GM23338 (cell line): Measurements from ENCODE around the gene SRPK2. TPM values are rescaled to one million over a fixed set of nuclear protein-coding genes. Genes with fewer than 3 reads are reported as not detected.

Experiments used
- ATAC-seq: fragments of 200-7000 bp; cut with Tn5 transposase; 3 replicates; pipeline ENCODE4 v1.9.1; 2020
- DNase-seq: peaks from one replicate; pipeline ENCODE4 v3.0.0-alpha.2; 2015; ENCODE audit warnings: low spot score
- H2AFZ ChIP-seq: fragments of 200-600 bp; sonication (generic); 2 replicates; pipeline ENCODE4 v1.8.0; 2016; ENCODE audit warnings: antibody characterized with exemption, mild to moderate bottlenecking, moderate library complexity
- H3F3A ChIP-seq: fragments of 200-600 bp; sonication (generic); replicated peaks from 2 replicates; pipeline ENCODE4 v1.8.0; 2017; ENCODE audit warnings: antibody characterized with exemption, mixed run types, low read depth
- H3K27ac ChIP-seq: fragments of 200-600 bp; sonication (generic); 2 replicates; pipeline ENCODE4 v1.6.1; 2016; ENCODE audit warnings: low read depth
- H3K27me3 ChIP-seq: fragments of 200-600 bp; sonication (generic); 2 replicates; pipeline ENCODE4 v1.8.0; 2016; ENCODE audit warnings: mild to moderate bottlenecking, mixed run types, moderate library complexity; ENCODE audit not compliant: insufficient read depth
- H3K36me3 ChIP-seq: fragments of 200-600 bp; sonication (generic); 2 replicates; pipeline ENCODE4 v1.8.0; 2016; ENCODE audit warnings: mild to moderate bottlenecking; ENCODE audit not compliant: insufficient read depth
- H3K4me1 ChIP-seq: fragments of 200-600 bp; sonication (generic); 2 replicates; pipeline ENCODE4 v1.8.0; 2016; ENCODE audit warnings: mild to moderate bottlenecking, moderate library complexity; ENCODE audit not compliant: insufficient read depth
- H3K4me2 ChIP-seq: fragments of 200-600 bp; sonication (generic); 2 replicates; pipeline ENCODE4 v1.7.1; 2017; ENCODE audit warnings: mixed run types
- H3K4me3 ChIP-seq: fragments of 200-600 bp; sonication (generic); 2 replicates; pipeline ENCODE4 v1.6.1; 2016; ENCODE audit warnings: mixed run types
- H3K79me2 ChIP-seq: fragments of 200-600 bp; sonication (generic); replicated peaks from 2 replicates; pipeline ENCODE4 v1.8.0; 2017; ENCODE audit warnings: mild to moderate bottlenecking; ENCODE audit not compliant: insufficient read depth
- H3K9me2 ChIP-seq: fragments of 200-600 bp; sonication (generic); 2 replicates; pipeline ENCODE4 v1.8.0; 2017; ENCODE audit not compliant: insufficient read depth
- H4K20me1 ChIP-seq: fragments of 200-600 bp; sonication (generic); replicated peaks from 2 replicates; pipeline ENCODE4 v1.8.0; 2017; ENCODE audit warnings: mild to moderate bottlenecking; ENCODE audit not compliant: insufficient read depth
- H3K27ac Mint-ChIP-seq: 2 replicates; pipeline ENCODE4 v1.8.0; 2020; ENCODE audit warnings: inconsistent platforms, mild to moderate bottlenecking, moderate library complexity, mixed read lengths
- H3K27me3 Mint-ChIP-seq: 3 replicates; pipeline ENCODE4 v1.8.0; 2022; ENCODE audit warnings: low read depth, mild to moderate bottlenecking, moderate library complexity, mixed read lengths, inconsistent platforms; ENCODE audit not compliant: insufficient read depth, poor library complexity
- H3K36me3 Mint-ChIP-seq: 3 replicates; pipeline ENCODE4 v1.8.0; 2021; ENCODE audit warnings: low read depth, mild to moderate bottlenecking, inconsistent platforms, moderate library complexity, mixed read lengths
- H3K4me1 Mint-ChIP-seq: 3 replicates; pipeline ENCODE4 v1.8.0; 2020; ENCODE audit warnings: mild to moderate bottlenecking, inconsistent platforms, mixed read lengths
- H3K4me3 Mint-ChIP-seq: 3 replicates; pipeline ENCODE4 v1.8.0; 2021; ENCODE audit warnings: moderate library complexity, mild to moderate bottlenecking, inconsistent platforms, mixed read lengths
- H3K9me3 Mint-ChIP-seq: 3 replicates; pipeline ENCODE4 v1.8.0; 2020; ENCODE audit warnings: moderate library complexity, mild to moderate bottlenecking, inconsistent platforms, mixed read lengths
- CREB1 ChIP-seq: fragments of 250-450 bp; sonication (Bioruptor Pico); IDR thresholded peaks from 2 replicates; pipeline ENCODE4 v1.5.0; 2020; ENCODE audit warnings: low read depth, mild to moderate bottlenecking, moderate library complexity
- CTCF ChIP-seq, 2 experiments: fragments of 200-600 bp in 1 of 2; sonication (generic) in 1 of 2; conservative IDR thresholded peaks; 2 replicates each; pipeline versions ENCODE4 v1.5.1 to v1.6.1; 2016 to 2017; ENCODE audit warnings: antibody characterized with exemption in 2 of 2, low read depth in 2 of 2, mild to moderate bottlenecking in 2 of 2, moderate library complexity in 1 of 2
- ETS1 ChIP-seq: IDR thresholded peaks from 2 replicates; pipeline ENCODE4 v1.6.1; 2016; ENCODE audit warnings: antibody characterized with exemption
- EZH2 ChIP-seq: fragments of 200-600 bp; sonication (generic); IDR thresholded peaks from one replicate; pipeline ENCODE4 v1.8.0; 2017; ENCODE audit warnings: antibody characterized with exemption, mild to moderate bottlenecking, low read depth; ENCODE audit not compliant: unreplicated experiment
- EZH2phosphoT487 ChIP-seq: fragments of 200-600 bp; sonication (generic); IDR thresholded peaks from one replicate; pipeline ENCODE4 v1.8.1; 2018; ENCODE audit warnings: antibody characterized with exemption; ENCODE audit not compliant: unreplicated experiment
- JUNB ChIP-seq: IDR thresholded peaks from one replicate; pipeline ENCODE4 v1.6.1; 2016; ENCODE audit warnings: antibody characterized with exemption; ENCODE audit not compliant: unreplicated experiment
- NANOG ChIP-seq: IDR thresholded peaks from 2 replicates; pipeline ENCODE4 v1.6.1; 2016; ENCODE audit warnings: antibody characterized with exemption, borderline replicate concordance
- POLR2AphosphoS5 ChIP-seq: IDR thresholded peaks from 2 replicates; pipeline ENCODE4 v1.6.1; 2016; ENCODE audit warnings: antibody characterized with exemption, low read depth
- REST ChIP-seq: IDR thresholded peaks from one replicate; pipeline ENCODE4 v1.6.1; 2018; ENCODE audit warnings: antibody characterized with exemption; ENCODE audit not compliant: unreplicated experiment
- STAT1 ChIP-seq: IDR thresholded peaks from one replicate; pipeline ENCODE4 v1.6.1; 2016; ENCODE audit warnings: antibody characterized with exemption; ENCODE audit not compliant: unreplicated experiment
- ZNF114 ChIP-seq: fragments of 250-450 bp; sonication (Bioruptor Pico); IDR thresholded peaks from 2 replicates; pipeline ENCODE4 v1.5.0; 2020; ENCODE audit warnings: mild to moderate bottlenecking, moderate library complexity
- ZNF331 ChIP-seq: fragments of 250-450 bp; sonication (Bioruptor Pico); IDR thresholded peaks from 2 replicates; pipeline ENCODE4 v1.5.0; 2020; ENCODE audit warnings: low read depth, mild to moderate bottlenecking, moderate library complexity
- ZNF462 ChIP-seq: fragments of 250-450 bp; sonication (Bioruptor Pico); IDR thresholded peaks from 2 replicates; pipeline ENCODE4 v1.5.0; 2020; ENCODE audit warnings: mild to moderate bottlenecking, moderate library complexity
- polyA plus RNA-seq: library from polyadenylated mRNA; unstranded; fragments of >200 nt; fragmentation: Nextera tagmentation; extraction: Ambion mirVana; gene quantifications from 2 replicates; pipeline ENCODE4 v1.2.1, GENCODE V29; 2016
- total RNA-seq: library from RNA; depleted of rRNA; stranded (reverse); fragments of >200 nt; shearing (Covaris generic); gene quantifications from 2 replicates; pipeline ENCODE4 v1.2.3, GENCODE V29; 2014

The SRPK2 gene
- total and polyA plus RNA-seq, 2 experiments from 2014 or later = 66.3 to 91.5 TPM

GRCh38 chr7:105423987-105424386 is 35.3 kb upstream of the SRPK2 start:
- no peak for TF ChIP-seq STAT1
- TF ChIP-seq JUNB = no peak
- TF ChIP-seq EZH2 = no peak
- TF ChIP-seq ZNF114 (CRISPR knock-in tag) = no peak
- TF ChIP-seq REST = no peak
- TF ChIP-seq CTCF (conservative IDR thresholded peaks at IDR 0.05; ENCODE audit: low read depth in 2 of 2) = no peak
- no peak for TF ChIP-seq CREB1 (CRISPR knock-in tag)
- TF ChIP-seq ZNF462 (CRISPR knock-in tag) = no peak
- no peak for TF ChIP-seq POLR2AphosphoS5
- TF ChIP-seq EZH2phosphoT487 = no peak
- TF ChIP-seq ETS1 = no peak
- no peak for TF ChIP-seq NANOG
- no peak for TF ChIP-seq ZNF331
- H3K27me3 ChIP-seq = no peaks in the 10 kb centered on the region
- Mint-ChIP-seq H3K4me1 (no peaks in the 10 kb centered on the region), H3K9me3 (no peaks in the 10 kb centered on the region; the same call in 2 of the 3 replicates), H3K4me3 (no peak overlapping the region), H3K36me3 (no peaks in the 10 kb centered on the region), H3K27me3 (no peaks in the 10 kb centered on the region), H3K27ac (no peak overlapping the region)
- no peak overlapping the region for H3K4me2 ChIP-seq
- no peak for DNase-seq
- H4K20me1 ChIP-seq = no peaks in the 10 kb centered on the region
- H3K9me2 ChIP-seq = no peaks in the 10 kb centered on the region
- no peaks in the 10 kb centered on the region for H3K4me1 ChIP-seq
- H3F3A ChIP-seq = no peaks in the 10 kb centered on the region
- H3K79me2 ChIP-seq = no peaks in the 10 kb centered on the region
- no peak overlapping the region for H3K27ac ChIP-seq
- no peak overlapping the region for H3K4me3 ChIP-seq
- ATAC-seq = no peak
- no peak overlapping the region for H2AFZ ChIP-seq
- H3K36me3 ChIP-seq = no peaks in the 10 kb centered on the region
